ENCODE data around the gene CACNB1. TPM values are rescaled to one million over a fixed set of nuclear protein-coding genes. Genes with fewer than 3 reads are reported as not detected.

The CACNB1 gene
- total and polyA plus RNA-seq, 2 of the 13 experiments (the other 11 are each of a cell fraction or from before 2014, with no cell fraction given) = 0.75 to 1.5 TPM

DNA sequence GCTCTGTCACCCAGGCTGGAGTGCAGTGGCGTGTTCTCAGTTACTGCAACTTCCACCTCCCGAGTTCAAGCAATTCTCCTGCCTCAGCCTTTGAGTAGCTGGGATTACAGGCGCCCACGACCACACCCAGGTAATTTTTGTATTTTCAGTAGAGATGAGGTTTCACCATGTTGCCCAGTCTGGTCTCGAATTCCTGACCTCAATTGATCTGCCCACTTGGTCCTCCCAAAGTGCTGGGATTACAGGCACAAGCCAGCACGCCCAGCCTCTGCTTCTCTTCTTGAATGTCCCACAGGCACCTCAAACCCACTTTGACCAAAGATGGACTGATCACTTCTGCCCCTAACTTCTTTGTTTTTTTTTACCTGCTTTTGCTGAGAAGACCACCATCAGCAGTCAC is 26.9 kb downstream of the CACNB1 start:
- no peak overlapping the region for H3K4me3 ChIP-seq (replicated peaks in 1 of 3; ENCODE audit: insufficient read depth in 1 of 3, low read depth in 2 of 3, low read length in 3 of 3)
- no peaks in the 10 kb centered on the region; the same call in 1 of the 2 replicates for H4K20me1 ChIP-seq (ENCODE audit: insufficient read depth, low read length)
- H3K27me3 ChIP-seq (ENCODE audit: control insufficient read depth in 1 of 2, insufficient read depth in 2 of 2, low read length in 2 of 2) = peaks cover 4 to 18% of the 10 kb centered on the region in 2 experiments; a peak in 4 of 5 replicates
- no peak for TF ChIP-seq CBX1 (IDR thresholded peaks at IDR 0.05; ENCODE audit: low read depth)
- TF ChIP-seq ZNF326 (CRISPR knock-in tag; IDR thresholded peaks at IDR 0.05; ENCODE audit: borderline replicate concordance) = no peak
- no peak for TF ChIP-seq ZBTB3 (CRISPR knock-in tag; IDR thresholded peaks at IDR 0.05; ENCODE audit: borderline replicate concordance, low read depth)
- no peak for TF ChIP-seq FLYWCH1 (CRISPR knock-in tag; IDR thresholded peaks at IDR 0.05)
- TF ChIP-seq MBNL3 (CRISPR knock-in tag; conservative IDR thresholded peaks at IDR 0.05) = no peak
- TF ChIP-seq ZFP37 (CRISPR knock-in tag; IDR thresholded peaks at IDR 0.05; ENCODE audit: borderline replicate concordance) = no peak
- TF ChIP-seq TEAD2 (CRISPR knock-in tag; IDR thresholded peaks at IDR 0.05) = no peak
- TF ChIP-seq ZBTB2 (CRISPR knock-in tag; IDR thresholded peaks at IDR 0.05; ENCODE audit: low read depth) = no peak
- TF ChIP-seq DNMT3B (CRISPR knock-in tag; conservative IDR thresholded peaks at IDR 0.05) = no peak
- TF ChIP-seq ZFYVE20 (CRISPR knock-in tag; IDR thresholded peaks at IDR 0.05; ENCODE audit: borderline replicate concordance, low read depth) = no peak
- no peak for TF ChIP-seq ZNF768 (CRISPR knock-in tag; IDR thresholded peaks at IDR 0.05)
- TF ChIP-seq ZNF652 (CRISPR knock-in tag; IDR thresholded peaks at IDR 0.05; ENCODE audit: borderline replicate concordance, low read depth) = no peak
- TF ChIP-seq, protein P1, sequence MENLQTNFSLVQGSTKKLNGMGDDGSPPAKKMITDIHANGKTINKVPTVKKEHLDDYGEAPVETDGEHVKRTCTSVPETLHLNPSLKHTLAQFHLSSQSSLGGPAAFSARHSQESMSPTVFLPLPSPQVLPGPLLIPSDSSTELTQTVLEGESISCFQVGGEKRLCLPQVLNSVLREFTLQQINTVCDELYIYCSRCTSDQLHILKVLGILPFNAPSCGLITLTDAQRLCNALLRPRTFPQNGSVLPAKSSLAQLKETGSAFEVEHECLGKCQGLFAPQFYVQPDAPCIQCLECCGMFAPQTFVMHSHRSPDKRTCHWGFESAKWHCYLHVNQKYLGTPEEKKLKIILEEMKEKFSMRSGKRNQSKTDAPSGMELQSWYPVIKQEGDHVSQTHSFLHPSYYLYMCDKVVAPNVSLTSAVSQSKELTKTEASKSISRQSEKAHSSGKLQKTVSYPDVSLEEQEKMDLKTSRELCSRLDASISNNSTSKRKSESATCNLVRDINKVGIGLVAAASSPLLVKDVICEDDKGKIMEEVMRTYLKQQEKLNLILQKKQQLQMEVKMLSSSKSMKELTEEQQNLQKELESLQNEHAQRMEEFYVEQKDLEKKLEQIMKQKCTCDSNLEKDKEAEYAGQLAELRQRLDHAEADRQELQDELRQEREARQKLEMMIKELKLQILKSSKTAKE (CRISPR knock-in tag; IDR thresholded peaks at IDR 0.05; ENCODE audit: borderline replicate concordance) = no peak
- TF ChIP-seq SRF (IDR thresholded peaks at IDR 0.05; ENCODE audit: low read depth, low read length) = no peak
- no peak for TF ChIP-seq CBX5 (CRISPR knock-in tag; IDR thresholded peaks at IDR 0.05; ENCODE audit: borderline replicate concordance)
- DNase-seq (ENCODE audit: low spot score) (no peak), ATAC-seq (no peak), FAIRE-seq (no peak)
- ChIA-PET CTCF (ENCODE audit: low intra/inter-chr PET ratio, low total read pairs) (no interaction called here), POLR2A (no interaction called here)
- in situ Hi-C loops (cut with HindIII; ENCODE audit: extremely low pct_ligation_motif_present, low pct_unique_long_range_greater_than_20kb) = loop anchor here (25.0 kb wide), 1 partner anchor 408 kb away; the partner anchor contains the start of gene PSMB3
- no peaks in the 10 kb centered on the region for H3K9me3 ChIP-seq (ENCODE audit: low read length)
- H3K4me2 ChIP-seq (ENCODE audit: low read depth, low read length) = no peak overlapping the region
- H3K4me1 ChIP-seq (ENCODE audit: insufficient read depth, low read length) = no peaks in the 10 kb centered on the region
- no TSS peak for BruUV-seq (replicated peaks)
- WGBS (ENCODE audit: low lambda C conversion rate) = 27% methylated on average over 6 of the region's 6 CpGs
- intact Hi-C loops (cut with micrococcal nuclease; ENCODE audit: unreplicated experiment) = no loop called here
- H3K79me2 ChIP-seq (ENCODE audit: insufficient read depth, low read length) = no peaks in the 10 kb centered on the region
- no peak overlapping the region for H3K9ac ChIP-seq (ENCODE audit: insufficient read depth, low read depth, low read length)
- H2AFZ ChIP-seq (ENCODE audit: low read length) = no peak overlapping the region
- no peaks in the 10 kb centered on the region for H3K36me3 ChIP-seq (replicated peaks in 1 of 2; ENCODE audit: control insufficient read depth in 1 of 2, insufficient read depth in 2 of 2, low read length in 2 of 2)
- H3K27ac ChIP-seq (ENCODE audit: extremely low read length, insufficient read depth, low read length) = no peak overlapping the region
